Mesodermal cell (in vitro differentiated cells): ENCODE results near the gene NKAIN1.

Experiments used
- H3K27ac ChIP-seq: 2 replicates; pipeline ENCODE4 v1.7.0; 2013; ENCODE audit warnings: mild to moderate bottlenecking, low read depth, low read length, moderate library complexity; ENCODE audit not compliant: severe bottlenecking
- H3K36me3 ChIP-seq: 2 replicates; pipeline ENCODE4 v1.7.1; 2013; ENCODE audit warnings: mild to moderate bottlenecking, low read length, moderate library complexity; ENCODE audit not compliant: control insufficient read depth, insufficient read depth
- H3K4me1 ChIP-seq: one replicate; pipeline ENCODE4 v1.7.1; 2013; ENCODE audit warnings: mild to moderate bottlenecking, low read length; ENCODE audit not compliant: insufficient read depth, control insufficient read depth, poor library complexity, severe bottlenecking
- H3K4me3 ChIP-seq: 2 replicates; pipeline ENCODE4 v1.7.0; 2013; ENCODE audit warnings: low read length, control low read depth, mild to moderate bottlenecking; ENCODE audit not compliant: insufficient read depth, poor library complexity, severe bottlenecking; ENCODE audit errors: extremely low read depth
- H3K9me3 ChIP-seq: 2 replicates; pipeline ENCODE4 v1.7.1; 2013; ENCODE audit warnings: mild to moderate bottlenecking, low read length, moderate library complexity; ENCODE audit not compliant: control insufficient read depth
- WGBS, 2 experiments: methylation state at CpG; one replicate each; pipeline ENCODE4 v1.1.5; 2013; ENCODE audit warnings: missing lambda C conversion rate in 2 of 2; ENCODE audit not compliant: insufficient coverage in 2 of 2; 5-methylcytosine and 5-hydroxymethylcytosine counted together

NKAIN1 gene

DNA sequence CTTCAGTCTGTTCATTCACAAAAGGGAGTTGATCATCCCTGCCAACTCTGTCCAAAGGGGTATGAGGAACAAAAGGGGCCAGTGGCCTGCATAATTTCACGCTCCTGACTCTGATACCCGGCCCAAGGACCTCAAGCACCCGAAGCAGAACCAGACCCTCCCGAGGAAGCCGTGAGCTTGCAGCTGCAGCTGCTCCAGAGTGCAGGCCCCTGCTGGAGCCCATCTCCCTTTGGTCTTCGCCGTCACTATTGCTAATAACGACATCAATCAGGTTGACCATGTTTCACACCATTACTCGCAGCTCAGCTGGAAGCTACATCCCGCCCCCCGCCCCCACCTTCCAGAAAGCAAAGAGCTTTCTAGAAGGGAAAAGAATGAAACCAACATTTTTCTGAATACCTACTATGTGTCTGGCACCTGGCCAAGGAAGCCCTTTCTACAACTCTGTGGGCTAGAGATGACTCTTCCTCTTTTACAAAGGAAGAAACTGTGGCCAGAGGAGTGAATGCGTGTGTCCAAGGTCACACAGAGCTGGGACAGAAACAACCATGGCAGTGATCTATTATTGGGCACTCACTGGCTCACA lies 5.5 kb downstream of the NKAIN1 start:
- Histone ChIP-seq H3K9me3 (no peaks in the 10 kb centered on the region), H3K27ac (no peak overlapping the region), H3K4me1 (peaks cover 3% of the 10 kb centered on the region), H3K4me3 (no peak overlapping the region), H3K36me3 (no peaks in the 10 kb centered on the region)
- 67 to 68% methylated on average over 8 to 12 of the region's 12 CpGs for WGBS, 2 experiments

DNA sequence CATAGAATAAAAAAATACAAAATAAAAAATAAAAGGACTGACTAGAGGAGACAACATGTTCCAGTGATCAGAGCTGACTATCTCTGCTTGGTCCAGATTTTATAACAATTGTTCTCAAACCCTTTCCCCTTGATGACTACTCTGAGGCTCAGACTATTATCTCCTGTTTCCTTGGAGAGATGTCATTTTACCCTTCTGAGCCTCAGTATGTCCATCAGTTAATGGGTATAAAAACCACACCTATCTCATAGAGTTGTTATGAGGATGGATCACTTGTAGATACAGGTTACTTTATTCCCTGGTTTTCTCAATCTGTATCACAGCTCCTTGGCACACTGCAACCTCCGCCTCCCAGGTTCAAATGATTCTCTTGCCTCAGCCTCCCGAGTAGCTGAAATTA lies 7.0 kb downstream of the NKAIN1 start:
- WGBS, 2 experiments = 100% methylated on average over 1 to 2 of the region's 2 CpGs
- Histone ChIP-seq H3K4me1 (no peaks in the 10 kb centered on the region), H3K27ac (no peak overlapping the region), H3K4me3 (no peak overlapping the region), H3K36me3 (no peaks in the 10 kb centered on the region), H3K9me3 (no peaks in the 10 kb centered on the region)

DNA sequence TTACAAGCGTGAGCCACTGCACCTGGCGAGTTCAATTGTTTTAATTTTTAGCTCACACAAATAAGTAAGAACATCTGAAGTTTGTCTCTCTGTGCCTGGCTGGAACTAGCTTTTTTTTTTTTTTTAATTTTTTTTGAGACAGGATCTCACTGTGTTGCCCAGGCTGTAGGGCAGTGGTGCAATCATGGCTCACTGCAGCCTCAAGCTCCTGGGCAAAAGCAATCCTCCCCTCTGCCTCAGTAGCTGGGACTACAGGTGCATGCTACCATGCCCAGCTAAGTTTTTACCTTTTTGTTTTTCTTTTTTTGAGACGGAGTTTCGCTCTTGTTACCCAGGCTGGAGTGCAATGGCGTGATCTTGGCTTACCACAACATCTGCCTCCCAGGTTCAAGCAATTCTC lies 7.9 kb downstream of the NKAIN1 start:
- Histone ChIP-seq H3K4me3 (no peak overlapping the region), H3K9me3 (no peaks in the 10 kb centered on the region), H3K27ac (no peak overlapping the region), H3K4me1 (no peaks in the 10 kb centered on the region), H3K36me3 (no peaks in the 10 kb centered on the region)
- WGBS, 2 experiments = 90 to 100% methylated on average over 2 to 3 of the region's 5 CpGs

DNA sequence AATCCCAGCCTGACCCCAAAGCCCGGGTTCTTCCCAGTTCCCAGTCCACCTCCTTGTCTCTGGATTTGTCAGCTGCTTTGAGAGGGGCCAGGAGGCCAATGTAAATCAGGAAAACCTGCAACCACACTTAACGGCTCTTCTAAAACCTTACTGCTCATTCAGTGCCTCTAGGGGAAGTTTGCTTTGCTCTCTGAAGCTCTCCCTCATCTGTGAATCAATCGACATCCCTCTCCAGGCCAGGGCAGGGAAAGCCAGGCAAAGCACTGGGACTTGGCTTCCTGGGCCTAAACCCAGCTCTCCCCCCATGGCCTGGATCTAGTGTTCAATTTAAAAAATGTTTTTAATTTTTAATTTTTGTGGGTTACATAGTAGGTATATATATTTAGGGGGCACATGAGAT lies 9.3 kb downstream of the NKAIN1 start:
- Histone ChIP-seq H3K9me3 (no peaks in the 10 kb centered on the region), H3K4me3 (no peak overlapping the region), H3K36me3 (no peaks in the 10 kb centered on the region), H3K27ac (no peak overlapping the region), H3K4me1 (no peaks in the 10 kb centered on the region)
- WGBS, 2 experiments = 69 to 74% methylated on average over 3 of the region's 3 CpGs

DNA sequence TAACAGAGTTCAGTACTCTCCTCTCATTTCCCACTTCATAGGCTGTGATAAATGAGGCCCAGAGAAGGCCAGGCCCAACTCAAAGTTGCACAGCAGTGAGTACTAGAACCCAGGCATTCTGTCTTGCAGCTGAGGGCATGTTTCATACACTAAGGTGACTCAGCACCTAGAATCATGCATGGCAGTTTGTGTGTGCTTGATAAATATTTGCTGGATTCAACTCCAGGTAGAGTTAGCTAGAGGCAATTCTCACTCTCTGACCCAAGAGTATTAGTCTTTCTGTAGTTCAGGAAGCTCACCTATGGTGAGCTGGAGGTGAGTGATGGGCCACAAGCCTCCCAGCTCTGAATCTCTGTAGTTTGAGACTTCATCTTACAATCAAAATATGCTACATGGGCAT lies 10.7 kb downstream of the NKAIN1 start:
- Histone ChIP-seq H3K4me1 (no peaks in the 10 kb centered on the region), H3K4me3 (no peak overlapping the region), H3K36me3 (no peaks in the 10 kb centered on the region), H3K9me3 (no peaks in the 10 kb centered on the region), H3K27ac (no peak overlapping the region)

DNA sequence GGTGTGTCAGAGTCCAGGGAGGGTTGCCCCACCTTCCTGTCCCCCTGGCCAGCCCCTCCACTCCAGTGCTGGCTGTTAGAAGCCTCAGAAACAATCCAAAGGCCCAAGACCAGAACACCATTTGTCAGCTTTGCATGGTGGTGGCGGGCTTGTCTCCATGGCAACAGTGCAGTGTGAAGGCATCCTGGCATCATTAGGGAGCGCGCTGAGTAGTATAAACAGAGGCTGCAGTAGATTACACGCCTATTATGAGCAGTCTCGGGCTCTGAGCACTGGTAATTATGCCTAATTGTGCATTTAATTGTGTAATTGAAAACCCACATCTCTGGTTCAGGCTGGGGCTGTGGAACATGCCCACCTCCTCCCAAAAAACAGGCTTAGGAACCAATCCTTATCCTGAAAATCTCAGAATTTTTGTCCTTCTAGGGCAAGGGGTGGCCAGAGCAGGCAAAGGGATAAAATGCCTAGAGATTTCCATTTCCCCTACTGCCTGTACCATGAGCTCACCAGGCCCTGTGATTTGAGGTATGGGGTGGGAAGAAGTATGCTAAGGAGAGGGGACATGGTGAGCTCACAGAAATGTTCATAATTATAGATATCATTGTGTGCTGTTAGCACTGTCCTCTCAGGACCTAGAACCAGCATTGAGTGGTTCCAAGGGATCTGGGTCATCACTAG lies 11.7 kb downstream of the NKAIN1 start:
- H3K36me3 ChIP-seq = no peaks in the 10 kb centered on the region
- WGBS, 2 experiments = 72 to 87% methylated on average over 3 to 4 of the region's 5 CpGs
- no peak overlapping the region for H3K27ac ChIP-seq
- H3K9me3 ChIP-seq = no peaks in the 10 kb centered on the region
- H3K4me1 ChIP-seq = no peaks in the 10 kb centered on the region
- no peak overlapping the region for H3K4me3 ChIP-seq

DNA sequence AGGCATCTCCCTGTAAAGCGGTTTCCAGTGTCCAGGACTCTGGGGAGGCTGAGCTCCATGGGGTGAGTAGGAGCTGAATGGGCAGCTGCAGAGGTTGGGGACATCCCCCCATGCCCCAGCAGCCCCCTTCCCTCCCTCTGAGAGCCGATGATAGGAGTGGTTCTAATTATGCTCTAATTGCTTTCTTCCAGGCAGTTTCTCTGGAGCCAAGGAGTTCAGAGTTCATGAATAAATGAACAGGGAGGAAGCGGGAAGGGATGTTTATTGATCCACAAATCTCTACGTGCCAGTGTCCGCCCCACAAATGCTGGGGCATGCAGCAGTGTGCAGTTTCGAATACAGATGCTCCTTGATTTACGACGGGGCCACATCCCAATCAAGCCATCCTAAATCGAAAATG lies 15.6 kb downstream of the NKAIN1 start:
- Histone ChIP-seq H3K4me3 (no peak overlapping the region), H3K27ac (no peak overlapping the region), H3K9me3 (no peaks in the 10 kb centered on the region), H3K36me3 (no peaks in the 10 kb centered on the region), H3K4me1 (no peaks in the 10 kb centered on the region)
- WGBS, 2 experiments = 88 to 97% methylated on average over 6 to 7 of the region's 9 CpGs

DNA sequence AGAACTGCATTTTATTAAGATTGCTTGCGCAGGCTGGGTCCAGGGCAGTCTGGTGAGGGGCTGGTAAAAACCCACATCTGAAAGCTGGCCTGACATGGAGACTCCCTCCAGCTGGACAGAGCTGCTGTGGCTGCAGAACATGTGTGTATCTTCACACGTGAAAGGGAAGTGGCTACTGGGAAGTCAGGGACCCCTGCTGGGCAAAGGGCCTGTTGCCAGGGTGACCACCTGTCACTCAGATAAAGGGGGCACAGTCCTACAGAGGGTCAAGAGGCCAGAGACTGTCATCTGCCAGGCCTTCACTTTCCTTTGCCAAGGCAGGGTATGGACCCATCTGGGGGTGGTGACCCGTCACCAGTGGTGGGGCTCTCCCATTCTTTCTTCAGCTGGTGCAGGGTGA lies 17.5 kb downstream of the NKAIN1 start:
- no peaks in the 10 kb centered on the region for H3K36me3 ChIP-seq
- no peak overlapping the region for H3K4me3 ChIP-seq
- no peaks in the 10 kb centered on the region for H3K4me1 ChIP-seq
- no peaks in the 10 kb centered on the region for H3K9me3 ChIP-seq
- no peak overlapping the region for H3K27ac ChIP-seq
- WGBS, 2 experiments = 70 to 72% methylated on average over 2 to 3 of the region's 3 CpGs

DNA sequence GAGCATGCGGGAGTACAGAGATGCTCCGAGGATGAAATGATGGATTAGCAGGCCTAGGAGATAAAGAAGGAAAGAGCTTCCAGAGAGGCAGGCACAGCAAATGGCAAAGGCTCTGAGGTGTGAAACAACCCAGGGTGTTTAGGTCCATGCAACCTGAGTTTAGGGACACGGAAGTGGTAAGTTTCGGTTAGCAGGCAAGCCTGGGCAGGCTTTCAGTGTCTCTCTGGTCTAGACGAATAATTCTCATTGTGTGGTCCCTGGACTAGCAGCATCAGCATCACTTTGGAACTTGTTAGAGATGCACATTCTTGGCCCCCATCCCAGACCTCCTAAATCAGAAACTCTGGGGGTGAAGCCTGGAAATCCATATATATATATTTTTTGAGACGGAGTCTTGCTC lies 18.6 kb downstream of the NKAIN1 start:
- Histone ChIP-seq H3K4me1 (no peaks in the 10 kb centered on the region), H3K9me3 (no peaks in the 10 kb centered on the region), H3K4me3 (no peak overlapping the region), H3K27ac (no peak overlapping the region), H3K36me3 (no peaks in the 10 kb centered on the region)
- 92 to 93% methylated on average over 5 to 6 of the region's 6 CpGs for WGBS, 2 experiments

DNA sequence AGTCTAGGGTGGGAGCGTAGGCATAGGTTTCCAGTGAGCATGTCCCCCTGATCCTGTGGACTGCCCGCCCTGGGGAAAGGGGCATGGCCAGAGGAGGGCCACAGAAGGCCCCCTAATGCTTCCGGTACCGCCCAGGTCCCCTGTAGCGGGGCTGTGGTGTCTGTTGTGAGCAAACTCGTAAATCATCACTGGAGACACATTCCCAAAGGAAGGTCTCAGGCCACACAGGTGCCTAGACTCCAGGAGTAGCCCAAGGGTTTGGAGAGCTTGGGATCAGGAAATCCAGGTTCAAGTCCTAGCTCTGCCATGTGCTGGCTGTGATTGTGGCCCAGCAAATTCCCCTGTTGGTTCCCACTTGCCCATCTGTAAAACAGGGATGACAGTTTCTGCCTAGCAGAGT lies 20.2 kb downstream of the NKAIN1 start:
- H3K36me3 ChIP-seq = no peaks in the 10 kb centered on the region
- no peak overlapping the region for H3K4me3 ChIP-seq
- no peaks in the 10 kb centered on the region for H3K9me3 ChIP-seq
- H3K27ac ChIP-seq = no peak overlapping the region
- no peaks in the 10 kb centered on the region for H3K4me1 ChIP-seq
- WGBS, 2 experiments = 85 to 96% methylated on average over 6 of the region's 6 CpGs

DNA sequence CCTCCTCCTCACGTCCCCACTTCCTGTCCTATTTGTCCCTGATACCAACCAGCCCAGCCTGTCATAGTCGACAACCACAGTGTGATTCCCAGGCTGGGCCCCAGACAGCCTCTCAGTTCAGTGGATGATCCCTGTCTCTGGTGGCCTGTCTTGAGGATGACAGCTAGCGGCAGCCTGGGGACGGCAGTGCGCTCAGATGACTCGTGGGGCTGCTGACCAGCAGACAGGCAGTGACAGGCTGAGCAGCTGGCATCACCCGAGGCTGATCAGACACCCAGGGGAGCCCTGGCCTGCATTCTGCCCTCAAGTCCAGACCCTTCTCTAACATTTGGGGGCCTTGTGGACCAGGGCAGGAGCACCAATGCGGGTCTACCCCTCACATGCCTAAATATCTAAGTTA lies 21.0 kb downstream of the NKAIN1 start:
- H3K9me3 ChIP-seq = no peaks in the 10 kb centered on the region
- no peaks in the 10 kb centered on the region for H3K36me3 ChIP-seq
- 75 to 81% methylated on average over 6 to 7 of the region's 8 CpGs for WGBS, 2 experiments
- no peak overlapping the region for H3K4me3 ChIP-seq
- no peaks in the 10 kb centered on the region for H3K4me1 ChIP-seq
- H3K27ac ChIP-seq = no peak overlapping the region
